CD14-positive monocyte (primary cell): Measurements from ENCODE around the gene ZBTB38. TPM values are rescaled to one million over a fixed set of nuclear protein-coding genes. Genes with fewer than 3 reads are reported as not detected.
A peak's percentile ranks its signal among the peaks of the same experiment; 100 is the strongest.

Source experiments
- DNase-seq, 3 donors: peaks; one replicate each; pipeline ENCODE4 v3.0.0-alpha.2; 2011 to 2022
- H2AFZ ChIP-seq: 2 replicates; pipeline ENCODE4 v1.6.0; 2012; ENCODE audit warnings: mild to moderate bottlenecking, low read depth, low read length, inconsistent platforms; ENCODE audit not compliant: insufficient read depth, poor library complexity, severe bottlenecking
- H3K27ac ChIP-seq, 2 donors: 1 replicate in 1 of 2; 2 replicates in 1 of 2; pipeline ENCODE4 v1.5.1; 2012 to 2013; ENCODE audit warnings: low read length in 2 of 2, control low read depth in 1 of 2, inconsistent platforms in 1 of 2, low read depth in 1 of 2, mild to moderate bottlenecking in 1 of 2
- H3K27me3 ChIP-seq, 2 donors: one replicate each; pipeline versions ENCODE4 v1.6.0 to v1.6.1; 2011 to 2013; ENCODE audit warnings: low read length in 2 of 2; ENCODE audit not compliant: control insufficient read depth in 2 of 2, insufficient read depth in 2 of 2
- H3K36me3 ChIP-seq, 2 donors: replicated peaks in 1 of 2; 1 replicate in 1 of 2; 2 replicates in 1 of 2; pipeline versions ENCODE4 v1.5.1 to v1.6.1; 2012 to 2013; ENCODE audit warnings: low read length in 2 of 2, control low read depth in 1 of 2, inconsistent platforms in 1 of 2, mild to moderate bottlenecking in 1 of 2; ENCODE audit not compliant: insufficient read depth in 2 of 2, control insufficient read depth in 1 of 2
- H3K4me1 ChIP-seq, 2 donors: 1 replicate in 1 of 2; 2 replicates in 1 of 2; pipeline versions ENCODE4 v1.5.1 to v1.6.1; 2012 to 2013; ENCODE audit warnings: low read length in 2 of 2, control low read depth in 1 of 2, inconsistent platforms in 1 of 2, mild to moderate bottlenecking in 1 of 2, moderate library complexity in 1 of 2; ENCODE audit not compliant: insufficient read depth in 2 of 2, control insufficient read depth in 1 of 2
- H3K4me2 ChIP-seq: replicated peaks from 2 replicates; pipeline ENCODE3; 2012; ENCODE audit warnings: low read length, moderate library complexity, mild to moderate bottlenecking; ENCODE audit not compliant: poor library complexity, severe bottlenecking; ENCODE audit errors: extremely low read depth
- H3K4me3 ChIP-seq, 3 experiments: fragments of 200-600 bp in 1 of 3; sonication (generic) in 1 of 3; replicated peaks in 1 of 3; 1 replicate in 2 of 3; 2 replicates in 1 of 3; pipeline ENCODE4 v1.5.1; 2011 to 2013; ENCODE audit warnings: low read length in 3 of 3, mild to moderate bottlenecking in 3 of 3, control low read depth in 2 of 3, low read depth in 2 of 3, inconsistent platforms in 1 of 3, moderate library complexity in 1 of 3
- H3K79me2 ChIP-seq: 2 replicates; pipeline ENCODE4 v1.6.0; 2012; ENCODE audit warnings: mild to moderate bottlenecking, control low read depth, inconsistent platforms, low read length, moderate library complexity; ENCODE audit not compliant: insufficient read depth
- H3K9ac ChIP-seq: 2 replicates; pipeline ENCODE4 v1.6.0; 2017; ENCODE audit warnings: low read length, mild to moderate bottlenecking; ENCODE audit not compliant: insufficient read depth, poor library complexity, severe bottlenecking
- H3K9me3 ChIP-seq, 2 donors: replicated peaks in 1 of 2; 1 replicate in 1 of 2; 2 replicates in 1 of 2; pipeline versions ENCODE4 v1.5.1 to v1.6.1; 2012 to 2013; ENCODE audit warnings: low read length in 2 of 2, control low read depth in 1 of 2; ENCODE audit not compliant: control insufficient read depth in 1 of 2, insufficient read depth in 1 of 2
- H4K20me1 ChIP-seq: 2 replicates; pipeline ENCODE4 v1.6.0; 2012; ENCODE audit warnings: mild to moderate bottlenecking, low read length, control low read depth, moderate library complexity; ENCODE audit not compliant: insufficient read depth
- H3K27ac Mint-ChIP-seq, 7 donors: one replicate each; pipeline ENCODE4 v1.8.0; 2020; ENCODE audit warnings: mild to moderate bottlenecking in 7 of 7, mixed read lengths in 7 of 7, moderate library complexity in 6 of 7, inconsistent platforms in 2 of 7
- H3K27me3 Mint-ChIP-seq, 3 donors: one replicate each; pipeline ENCODE4 v1.8.0; 2021 to 2022; ENCODE audit warnings: low read depth in 3 of 3, mild to moderate bottlenecking in 3 of 3, mixed read lengths in 3 of 3, moderate library complexity in 3 of 3, inconsistent platforms in 1 of 3
- H3K36me3 Mint-ChIP-seq, 2 donors: one replicate each; pipeline ENCODE4 v1.8.0; 2020; ENCODE audit warnings: mixed read lengths in 2 of 2, inconsistent platforms in 1 of 2, mild to moderate bottlenecking in 1 of 2
- H3K4me1 Mint-ChIP-seq: one replicate; pipeline ENCODE4 v1.8.0; 2020; ENCODE audit warnings: mild to moderate bottlenecking, mixed read lengths
- H3K4me3 Mint-ChIP-seq, 2 donors: one replicate each; pipeline ENCODE4 v1.8.0; 2020; ENCODE audit warnings: mild to moderate bottlenecking in 2 of 2, mixed read lengths in 2 of 2, moderate library complexity in 1 of 2
- H3K9me3 Mint-ChIP-seq, 7 donors: one replicate each; pipeline ENCODE4 v1.8.0; 2020 to 2022; ENCODE audit warnings: mixed read lengths in 7 of 7, mild to moderate bottlenecking in 6 of 7, moderate library complexity in 6 of 7, inconsistent platforms in 2 of 7
- WGBS: methylation state at CpG from one replicate; pipeline ENCODE4 v1.1.5; 2013; ENCODE audit warnings: missing lambda C conversion rate; ENCODE audit not compliant: insufficient coverage; 5-methylcytosine and 5-hydroxymethylcytosine counted together
- intact Hi-C, 2 donors: fragments of 100-400 bp; cut with micrococcal nuclease; formaldehyde crosslinking; loops; one replicate each; pipeline versions ENCODE4 v1.15.0 to v1.15.1; 2023
- polyA plus RNA-seq, 3 donors: library from polyadenylated mRNA; depleted of rRNA in 1 of 3; unstranded in 2 of 3; stranded (reverse) in 1 of 3; fragments of 300-500 nt in 2 of 3; fragments of >200 nt in 1 of 3; fragmentation: Illumina TruSeq in 2 of 3; gene quantifications; 1 replicate in 2 of 3; 2 replicates in 1 of 3; pipeline ENCODE4 v1.2.3, GENCODE V29; 2012 to 2021
- TF ChIP-seq, protein P1 (sequence below): fragments of 200-600 bp; IDR thresholded peaks from one replicate; pipeline ENCODE4 v1.8.0; 2022; ENCODE audit warnings: antibody characterized with exemption, mild to moderate bottlenecking

The ZBTB38 gene
- polyA plus RNA-seq, 3 donors = 3.9 to 28.5 (median 19.0) TPM

DNA sequence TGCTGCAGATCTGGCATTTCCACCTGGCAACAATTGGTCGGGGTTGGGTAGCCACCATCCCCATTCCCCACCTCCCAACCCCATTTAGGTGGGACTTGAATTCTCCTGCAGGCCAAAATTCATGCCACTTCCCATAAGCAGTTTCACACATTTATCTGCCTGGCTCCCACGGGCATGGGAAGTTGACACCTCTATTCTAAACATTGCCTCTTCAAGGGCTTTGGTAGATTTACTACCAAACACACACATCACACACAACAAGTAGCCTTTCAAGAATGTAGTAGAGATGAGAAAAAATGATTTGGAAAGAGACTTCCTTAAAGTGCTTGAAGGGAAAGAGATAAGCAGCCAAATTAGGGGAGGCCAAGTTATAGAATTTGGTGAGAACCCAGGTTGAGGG lies 30.9 kb downstream of the ZBTB38 start:
- WGBS = 100% methylated on average over 1 of the region's 2 CpGs
- Mint-ChIP-seq H3K36me3 (peaks cover 5 to 6% of the 10 kb centered on the region in 2 donors), H3K9me3 (peaks cover 2 to 9% (median 5%) of the 10 kb centered on the region in 7 donors), H3K27me3 (peaks cover 0 to 1% (median 1%) of the 10 kb centered on the region in 3 donors), H3K27ac (peak overlapping the region in 1 of 7 donors; percentile 15), H3K4me3 (no peak overlapping the region), H3K4me1 (peaks cover 22% of the 10 kb centered on the region)
- H3K4me2 ChIP-seq = no peak overlapping the region
- H3K9ac ChIP-seq = no peak overlapping the region
- intact Hi-C loops = no loop called here
- peaks cover 0 to 6% of the 10 kb centered on the region in 2 donors for H3K9me3 ChIP-seq
- H2AFZ ChIP-seq = no peak overlapping the region
- peaks cover 0 to 4% of the 10 kb centered on the region in 2 donors for H3K36me3 ChIP-seq
- H4K20me1 ChIP-seq = no peaks in the 10 kb centered on the region
- peaks cover 4% of the 10 kb centered on the region for H3K79me2 ChIP-seq
- no peak overlapping the region for H3K27ac ChIP-seq
- H3K4me3 ChIP-seq = no peak overlapping the region
- H3K27me3 ChIP-seq = no peaks in the 10 kb centered on the region
- peaks cover 22 to 24% of the 10 kb centered on the region in 2 donors for H3K4me1 ChIP-seq
- TF ChIP-seq, protein P1, sequence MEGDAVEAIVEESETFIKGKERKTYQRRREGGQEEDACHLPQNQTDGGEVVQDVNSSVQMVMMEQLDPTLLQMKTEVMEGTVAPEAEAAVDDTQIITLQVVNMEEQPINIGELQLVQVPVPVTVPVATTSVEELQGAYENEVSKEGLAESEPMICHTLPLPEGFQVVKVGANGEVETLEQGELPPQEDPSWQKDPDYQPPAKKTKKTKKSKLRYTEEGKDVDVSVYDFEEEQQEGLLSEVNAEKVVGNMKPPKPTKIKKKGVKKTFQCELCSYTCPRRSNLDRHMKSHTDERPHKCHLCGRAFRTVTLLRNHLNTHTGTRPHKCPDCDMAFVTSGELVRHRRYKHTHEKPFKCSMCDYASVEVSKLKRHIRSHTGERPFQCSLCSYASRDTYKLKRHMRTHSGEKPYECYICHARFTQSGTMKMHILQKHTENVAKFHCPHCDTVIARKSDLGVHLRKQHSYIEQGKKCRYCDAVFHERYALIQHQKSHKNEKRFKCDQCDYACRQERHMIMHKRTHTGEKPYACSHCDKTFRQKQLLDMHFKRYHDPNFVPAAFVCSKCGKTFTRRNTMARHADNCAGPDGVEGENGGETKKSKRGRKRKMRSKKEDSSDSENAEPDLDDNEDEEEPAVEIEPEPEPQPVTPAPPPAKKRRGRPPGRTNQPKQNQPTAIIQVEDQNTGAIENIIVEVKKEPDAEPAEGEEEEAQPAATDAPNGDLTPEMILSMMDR = no peak
- DNase-seq = no peak

DNA sequence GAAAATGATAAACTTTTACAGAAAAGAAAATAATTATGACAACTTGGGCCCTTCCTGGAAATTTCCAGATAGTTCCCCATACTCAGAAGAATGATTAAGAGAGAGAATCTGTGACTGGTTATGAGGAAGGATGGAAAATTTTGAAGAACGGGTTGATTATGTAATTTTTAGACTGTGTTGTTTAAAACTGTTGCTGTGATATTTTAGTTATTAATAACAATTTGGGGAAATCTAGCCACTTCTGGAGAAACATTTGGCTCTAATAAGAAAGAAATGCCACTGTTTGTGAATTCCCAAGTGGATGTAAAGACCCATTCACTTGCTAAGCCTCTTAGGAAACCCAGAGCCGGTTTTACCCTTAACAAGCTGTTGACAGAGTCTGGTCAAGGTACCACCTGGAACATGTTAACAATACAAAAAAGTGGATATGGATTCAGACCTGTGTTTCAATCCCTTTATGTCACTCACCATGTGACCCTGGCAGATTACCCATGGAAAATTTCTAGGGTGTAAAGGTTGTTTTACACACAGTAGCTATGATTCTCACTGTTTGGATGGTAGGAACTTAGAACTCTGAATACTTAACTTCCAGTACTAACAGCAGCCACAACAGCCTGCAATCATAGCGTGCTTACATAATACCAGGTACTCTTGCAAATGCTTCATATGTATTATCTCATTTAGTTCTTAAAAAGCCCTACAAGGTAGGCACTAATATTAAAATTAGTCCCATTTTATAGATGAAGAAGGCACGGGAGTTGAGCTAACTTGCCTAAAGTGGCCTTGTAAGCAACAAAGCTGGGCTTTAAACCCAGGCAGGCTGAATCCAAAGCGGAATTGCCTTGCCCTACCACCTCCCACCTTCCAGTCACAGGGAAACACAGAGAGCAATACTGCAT lies 32.0 kb downstream of the ZBTB38 start:
- DNase-seq = peak in 2 of 3 donors; percentile 14 to 53
- H3K9ac ChIP-seq = no peak overlapping the region
- H3K79me2 ChIP-seq = peaks cover 4% of the 10 kb centered on the region
- peak overlapping the region; percentile 47 for H2AFZ ChIP-seq
- H3K4me1 Mint-ChIP-seq = peaks cover 22% of the 10 kb centered on the region
- TF ChIP-seq, protein P1 = no peak
- H3K9me3 ChIP-seq = peaks cover 0 to 6% of the 10 kb centered on the region in 2 donors
- peaks cover 4 to 15% of the 10 kb centered on the region in 2 donors for H3K36me3 ChIP-seq
- 100% methylated on average over 2 of the region's 5 CpGs for WGBS
- peaks cover 0 to 1% (median 0%) of the 10 kb centered on the region in 3 donors for H3K27me3 Mint-ChIP-seq
- intact Hi-C loops = no loop called here
- no peaks in the 10 kb centered on the region for H4K20me1 ChIP-seq
- H3K27ac Mint-ChIP-seq = peak overlapping the region in 1 of 7 donors; percentile 10
- peak overlapping the region in 1 of 2 donors; percentile 43 for H3K27ac ChIP-seq
- H3K4me3 Mint-ChIP-seq = no peak overlapping the region
- no peak overlapping the region for H3K4me2 ChIP-seq
- no peaks in the 10 kb centered on the region for H3K27me3 ChIP-seq
- peaks cover 2 to 9% (median 5%) of the 10 kb centered on the region in 7 donors for H3K9me3 Mint-ChIP-seq
- no peak overlapping the region for H3K4me3 ChIP-seq
- H3K4me1 ChIP-seq = peaks cover 22 to 24% of the 10 kb centered on the region in 2 donors
- peaks cover 16 to 17% of the 10 kb centered on the region in 2 donors for H3K36me3 Mint-ChIP-seq
